A549 (cell line): ENCODE measurements around the gene ELF3. TPM values are rescaled to one million over a fixed set of nuclear protein-coding genes. Genes with fewer than 3 reads are reported as not detected.

Experiments used
- ATOH8 ChIP-seq: fragments of 250-450 bp; sonication (Bioruptor Pico); IDR thresholded peaks from 2 replicates; pipeline ENCODE4 v1.5.0; 2020; ENCODE audit warnings: low read depth, mild to moderate bottlenecking, moderate library complexity
- BCL3 ChIP-seq: fragments of >200 bp; sonication (Bioruptor Twin); formaldehyde crosslinking; IDR thresholded peaks from 3 replicates; pipeline ENCODE4 v1.6.1; 2016
- CHD2 ChIP-seq: fragments of 150-350 bp; IDR thresholded peaks from 2 replicates; pipeline ENCODE4 v1.6.1; 2014; ENCODE audit warnings: low read length; ENCODE audit not compliant: partially characterized antibody
- CHD4 ChIP-seq: fragments of 200-600 bp; sonication (generic); IDR thresholded peaks from 2 replicates; pipeline ENCODE4 v1.6.1; 2016; ENCODE audit warnings: antibody characterized with exemption, mild to moderate bottlenecking, borderline replicate concordance
- ESRRA ChIP-seq: fragments of 150-350 bp; IDR thresholded peaks from 2 replicates; pipeline ENCODE4 v1.6.1; 2014; ENCODE audit warnings: mild to moderate bottlenecking, low read length, borderline replicate concordance
- FOSB ChIP-seq: fragments of 250-450 bp; sonication (Bioruptor Pico); IDR thresholded peaks from 2 replicates; pipeline ENCODE4 v1.5.0; 2020; ENCODE audit warnings: mild to moderate bottlenecking, moderate library complexity
- FOSL2 ChIP-seq, 2 experiments: fragments of 450-650 bp in 1 of 2; fragments of >200 bp in 1 of 2; sonication (Bioruptor Twin) in 1 of 2; formaldehyde crosslinking; IDR thresholded peaks; 2 replicates each; pipeline versions ENCODE4 v1.5.0 to v1.6.1; 2016 to 2020; ENCODE audit warnings: mild to moderate bottlenecking in 1 of 2, moderate library complexity in 1 of 2
- FOXS1 ChIP-seq: fragments of 250-450 bp; sonication (Bioruptor Pico); IDR thresholded peaks from 2 replicates; pipeline ENCODE4 v1.5.0; 2020; ENCODE audit warnings: mild to moderate bottlenecking, moderate library complexity
- GATA3 ChIP-seq: IDR thresholded peaks from 2 replicates; pipeline ENCODE4 v1.6.1; 2012; ENCODE audit warnings: borderline replicate concordance
- HEYL ChIP-seq: fragments of 250-450 bp; sonication (Bioruptor Pico); IDR thresholded peaks from 2 replicates; pipeline ENCODE4 v1.8.0; 2021; ENCODE audit warnings: mild to moderate bottlenecking, moderate library complexity
- HOXB13 ChIP-seq: fragments of 250-450 bp; sonication (Bioruptor Pico); IDR thresholded peaks from 2 replicates; pipeline ENCODE4 v1.5.0; 2020; ENCODE audit warnings: low read depth, mild to moderate bottlenecking, moderate library complexity
- HOXB5 ChIP-seq: fragments of 250-450 bp; sonication (Bioruptor Pico); IDR thresholded peaks from 2 replicates; pipeline ENCODE4 v1.5.0; 2020; ENCODE audit warnings: mild to moderate bottlenecking, moderate library complexity
- JUN ChIP-seq, 2 experiments: fragments of >200 bp; sonication (Bioruptor Twin); formaldehyde crosslinking; IDR thresholded peaks; 2 replicates in 1 of 2; 3 replicates in 1 of 2; pipeline ENCODE4 v1.6.1; 2016 to 2017
- JUNB ChIP-seq: fragments of >200 bp; sonication (Bioruptor Twin); formaldehyde crosslinking; IDR thresholded peaks from 2 replicates; pipeline ENCODE4 v1.6.1; 2016
- KDM1A ChIP-seq: fragments of 200-600 bp; sonication (generic); IDR thresholded peaks from 2 replicates; pipeline ENCODE4 v1.6.1; 2016; ENCODE audit warnings: low read depth, mild to moderate bottlenecking
- MAFK ChIP-seq: fragments of 450-650 bp; IDR thresholded peaks from 2 replicates; pipeline ENCODE4 v1.6.1; 2014; ENCODE audit not compliant: partially characterized antibody
- MAX ChIP-seq: IDR thresholded peaks from 2 replicates; pipeline ENCODE4 v1.6.1; 2012
- NFE2L2 ChIP-seq: fragments of 150-350 bp; conservative IDR thresholded peaks from 2 replicates; pipeline ENCODE4 v1.6.1; 2014; ENCODE audit warnings: low read length
- NPAS2 ChIP-seq: fragments of 250-450 bp; sonication (Bioruptor Pico); IDR thresholded peaks from 2 replicates; pipeline ENCODE4 v1.8.0; 2022; ENCODE audit warnings: mild to moderate bottlenecking, moderate library complexity, borderline replicate concordance
- PHF8 ChIP-seq: fragments of 200-600 bp; sonication (generic); IDR thresholded peaks from 2 replicates; pipeline ENCODE4 v1.6.1; 2016; ENCODE audit warnings: low read depth, mild to moderate bottlenecking, antibody characterized with exemption, moderate library complexity, borderline replicate concordance
- POLR2AphosphoS2 ChIP-seq: conservative IDR thresholded peaks from 2 replicates; pipeline ENCODE4 v1.6.1; 2012; ENCODE audit warnings: low read length, improper control_type of control experiment, inconsistent platforms
- RAD21 ChIP-seq, 2 experiments: fragments of >200 bp in 1 of 2; sonication (Bioruptor Twin) in 1 of 2; formaldehyde crosslinking in 1 of 2; IDR thresholded peaks in 1 of 2; conservative IDR thresholded peaks in 1 of 2; 2 replicates in 1 of 2; 3 replicates in 1 of 2; pipeline ENCODE4 v1.6.1; 2012 to 2018; ENCODE audit warnings: inconsistent platforms in 1 of 2
- SMC3 ChIP-seq: fragments of >200 bp; sonication (Bioruptor Twin); formaldehyde crosslinking; IDR thresholded peaks from 3 replicates; pipeline ENCODE4 v1.6.1; 2018; ENCODE audit warnings: inconsistent platforms
- TFCP2L1 ChIP-seq: fragments of 250-450 bp; sonication (Bioruptor Pico); IDR thresholded peaks from 2 replicates; pipeline ENCODE4 v1.5.0; 2021; ENCODE audit warnings: mild to moderate bottlenecking
- USF2 ChIP-seq: fragments of 450-650 bp; IDR thresholded peaks from 2 replicates; pipeline ENCODE4 v1.6.1; 2014; ENCODE audit warnings: antibody characterized with exemption
- ZC3H11A ChIP-seq: fragments of 450-650 bp; IDR thresholded peaks from 2 replicates; pipeline ENCODE4 v1.6.1; 2014; ENCODE audit warnings: antibody characterized with exemption, mild to moderate bottlenecking
- ZNF302 ChIP-seq: fragments of 250-450 bp; sonication (Bioruptor Pico); IDR thresholded peaks from 2 replicates; pipeline ENCODE4 v1.9.0; 2021; ENCODE audit warnings: inconsistent platforms, mild to moderate bottlenecking, moderate library complexity
- ZSCAN20 ChIP-seq: fragments of 250-450 bp; sonication (Bioruptor Pico); IDR thresholded peaks from 2 replicates; pipeline ENCODE4 v1.8.0; 2022; ENCODE audit warnings: mild to moderate bottlenecking, moderate library complexity
- polyA plus RNA-seq, 4 experiments: library from polyadenylated mRNA; depleted of rRNA in 3 of 4; stranded (reverse); fragments of >200 nt; fragmentation: RNase III in 1 of 4; extraction: RNeasy Plus Mini Kit Qiagen cat#74134 plus additional on column Dnase treatment in 1 of 4; gene quantifications; 2 replicates in 3 of 4; 3 replicates in 1 of 4; pipeline ENCODE4 v1.2.3, GENCODE V29; 2011 to 2017

ELF3 gene
- polyA plus RNA-seq, 2 of the 4 experiments (the other 2 are of a cell fraction): 180 to 334 TPM

GRCh38 chr1:202056644-202057334 is 46.4 kb downstream of the ELF3 start (continued):
- 0 out of 3 replicates have a peak, but pooled peaks have one; percentile 41 for TF ChIP-seq BCL3
- TF ChIP-seq HEYL (CRISPR knock-in tag): peak; percentile 79
- peak; percentile 77 for TF ChIP-seq FOSB (CRISPR knock-in tag)
- peak; percentile 36; the same call in 1 of the 2 replicates for TF ChIP-seq NPAS2 (CRISPR knock-in tag)
- no peak for TF ChIP-seq CHD4
- peak; percentile 92 for TF ChIP-seq ATOH8
- peak; percentile 90 for TF ChIP-seq TFCP2L1 (CRISPR knock-in tag)
- TF ChIP-seq SMC3: peak; percentile 25; the same call in 2 of the 3 replicates
- TF ChIP-seq FOXS1: 0 out of 2 replicates have a peak, but pooled peaks have one; percentile 65
- TF ChIP-seq JUNB: no peak
- TF ChIP-seq USF2: 0 out of 2 replicates have a peak, but pooled peaks have one; percentile 2
- peak; percentile 87 for TF ChIP-seq GATA3
- TF ChIP-seq FOSL2 (IDR thresholded peaks at IDR 0.05): no peak
- TF ChIP-seq FOSL2 (CRISPR knock-in tag; IDR thresholded peaks at IDR 0.05): peak; percentile 73
- peak; percentile 79; the same call in 1 of the 2 replicates for TF ChIP-seq ZSCAN20 (CRISPR knock-in tag)
- peak; percentile 9 for TF ChIP-seq MAFK
- TF ChIP-seq POLR2AphosphoS2: no peak
- TF ChIP-seq ZNF302 (CRISPR knock-in tag): peak; percentile 94
- TF ChIP-seq PHF8: no peak
- TF ChIP-seq NFE2L2: no peak
- peak; percentile 76 for TF ChIP-seq HOXB5 (CRISPR knock-in tag)
- no peak for TF ChIP-seq KDM1A
- no peak for TF ChIP-seq ZC3H11A
- TF ChIP-seq CHD2: no peak
- TF ChIP-seq RAD21 (conservative IDR thresholded peaks at IDR 0.05 in 1 of 2, IDR thresholded peaks at IDR 0.05 in 1 of 2): peak in 1 of 2 experiments; percentile 29; a peak in 2 of 5 replicates
- TF ChIP-seq MAX: peak; percentile 83
- peak; percentile 38 to 74; a peak in 3 of 5 replicates for TF ChIP-seq JUN (IDR thresholded peaks at IDR 0.05)
- no peak for TF ChIP-seq ESRRA
- TF ChIP-seq HOXB13 (CRISPR knock-in tag): peak; percentile 96; the same call in 1 of the 2 replicates
